Measurements from ENCODE around the gene PARP12. TPM values are rescaled to one million over a fixed set of nuclear protein-coding genes. Genes with fewer than 3 reads are reported as not detected.

The PARP12 gene
- total and polyA plus RNA-seq, 9 of the 15 experiments (the other 6 are each of a cell fraction or from before 2014, with no cell fraction given), result 4.6 to 40.4 (median 23.5) TPM

DNA sequence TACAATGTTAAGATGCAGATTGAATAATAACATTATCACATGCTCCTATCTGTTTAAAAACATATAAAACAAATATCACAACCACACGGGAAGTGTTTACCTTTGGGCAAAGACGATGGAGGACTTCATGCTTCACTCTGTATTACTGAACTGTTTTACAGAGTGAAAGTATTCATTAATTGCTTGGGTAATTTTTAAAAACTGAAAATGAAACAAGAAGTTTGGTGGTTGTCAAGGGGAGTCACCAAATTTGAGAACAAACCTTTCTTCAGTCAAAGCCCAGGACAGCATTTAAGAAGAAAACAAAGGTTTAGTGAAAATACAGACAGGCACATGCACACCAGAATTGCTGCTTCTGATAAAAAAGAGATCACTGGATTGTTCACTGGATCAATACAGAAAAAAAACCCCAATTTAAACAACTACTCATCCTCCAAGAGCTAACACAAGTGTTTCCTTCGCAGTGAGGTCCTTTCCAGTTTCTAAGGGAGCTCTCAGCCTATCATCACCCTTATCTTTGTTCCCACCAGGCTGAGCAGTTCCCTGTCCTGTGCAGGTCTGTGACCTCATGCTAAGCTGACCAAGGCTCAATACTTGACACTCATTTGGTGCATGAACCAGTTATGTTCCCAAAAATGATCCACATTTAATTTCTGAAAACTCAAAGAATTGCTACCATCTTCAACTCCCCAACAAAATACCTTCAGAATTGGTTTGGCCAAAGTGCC, 8.8 kb downstream of the PARP12 start (continued):
- no peak for TF ChIP-seq CREB3 (tag; conservative IDR thresholded peaks at IDR 0.05; ENCODE audit: low read depth)
- no peak for TF ChIP-seq TRIM28 (IDR thresholded peaks at IDR 0.05)
- TF ChIP-seq EHMT2 (IDR thresholded peaks at IDR 0.05), result peak; percentile 23; the same call in 1 of the 2 replicates
- TF ChIP-seq MYC (IDR thresholded peaks at IDR 0.05; ENCODE audit: low read depth, low read length), result 0 out of 2 replicates have a peak, but pooled peaks have one; percentile 17
- TF ChIP-seq MYC (CRISPR knock-in tag; IDR thresholded peaks at IDR 0.05; ENCODE audit: borderline replicate concordance, low read depth), result no peak
- peak; percentile 46; the same call in 1 of the 2 replicates for TF ChIP-seq SPI1 (IDR thresholded peaks at IDR 0.05; ENCODE audit: borderline replicate concordance, low read depth, low read length)
- no peak for TF ChIP-seq ADNP (tag; IDR thresholded peaks at IDR 0.05)
- peak; percentile 48; the same call in 1 of the 2 replicates for TF ChIP-seq JUND (IDR thresholded peaks at IDR 0.05; ENCODE audit: borderline replicate concordance, low read depth, low read length)
- peak; percentile 62; the same call in 1 of the 3 replicates for TF ChIP-seq JUND (tag; IDR thresholded peaks at IDR 0.05; ENCODE audit: borderline replicate concordance, low read depth, low read length)
- TF ChIP-seq PYGO2 (tag; IDR thresholded peaks at IDR 0.05), result no peak
- no peak for TF ChIP-seq FOXA3 (CRISPR knock-in tag; conservative IDR thresholded peaks at IDR 0.05 in 1 of 2, IDR thresholded peaks at IDR 0.05 in 1 of 2)
- TF ChIP-seq PRMT5 (CRISPR knock-in tag; IDR thresholded peaks at IDR 0.05), result no peak
- peak; percentile 58 for TF ChIP-seq TCF3 (CRISPR knock-in tag; IDR thresholded peaks at IDR 0.05)
- 0 out of 4 replicates have a peak, but pooled peaks of 1 of the 2 experiments have one; percentile 31 for TF ChIP-seq ZNF639 (CRISPR knock-in tag; conservative IDR thresholded peaks at IDR 0.05 in 1 of 2, IDR thresholded peaks at IDR 0.05 in 1 of 2)
- no peak for TF ChIP-seq RBFOX2 (IDR thresholded peaks at IDR 0.05; ENCODE audit: low read depth, low read length)
- peak; percentile 23; the same call in 1 of the 2 replicates for TF ChIP-seq GATA2 (CRISPR knock-in tag; IDR thresholded peaks at IDR 0.05)
- peak; percentile 11 to 84 for TF ChIP-seq E2F6 (IDR thresholded peaks at IDR 0.05; ENCODE audit: borderline replicate concordance in 1 of 2, extremely low read depth in 1 of 2, insufficient read depth in 1 of 2, insufficient read length in 1 of 2, low read depth in 1 of 2, low read length in 1 of 2, poor library complexity in 1 of 2, severe bottlenecking in 1 of 2)
- TF ChIP-seq OTX1 (CRISPR knock-in tag; IDR thresholded peaks at IDR 0.05), result no peak
- no peak for TF ChIP-seq CREBBP (IDR thresholded peaks at IDR 0.05; ENCODE audit: low read depth, low read length)
- 0 out of 4 replicates have a peak, but pooled peaks have one; percentile 11 to 21 for TF ChIP-seq NRF1 (conservative IDR thresholded peaks at IDR 0.05 in 1 of 2, IDR thresholded peaks at IDR 0.05 in 1 of 2)
- no peak for TF ChIP-seq BRCA1 (IDR thresholded peaks at IDR 0.05)
- no peak for TF ChIP-seq BRCA1 (CRISPR knock-in tag; IDR thresholded peaks at IDR 0.05)
- no peak for TF ChIP-seq ZNF511 (CRISPR knock-in tag; IDR thresholded peaks at IDR 0.05)
- no peak for TF ChIP-seq NCOR1 (IDR thresholded peaks at IDR 0.05)

Measured in K562 (cell line).